B cell (primary cell): Measurements from ENCODE around the gene ALOX15B.

Experiments used
- CTCF ChIP-seq: fragments of 200-600 bp; IDR thresholded peaks from one replicate; pipeline ENCODE4 v1.8.0; 2022; ENCODE audit warnings: antibody characterized with exemption, mild to moderate bottlenecking
- EZH2 ChIP-seq: IDR thresholded peaks from 2 replicates; pipeline ENCODE4 v1.6.1; 2012; ENCODE audit warnings: borderline replicate concordance, low read depth, mild to moderate bottlenecking, moderate library complexity, low read length; ENCODE audit not compliant: insufficient read depth, poor library complexity, severe bottlenecking

- TF ChIP-seq CTCF (no peak), EZH2 (no peak)
These were observed 28.9 kb downstream of the ALOX15B start for GRCh38 chr17:8067806-8068205.
